ENCODE measurements around the gene KRTAP4-3.
"Not testable (repeated sequence)": the region's sequence is repeated elsewhere in the genome, so short reads cannot be mapped to it uniquely, and the experiment has no call there.

Gene KRTAP4-3

GRCh38 chr17:41168121-41168520, at the start of gene KRTAP4-3:
KRTAP4-3 (minus strand) TSS chr17:41168221; CDS start chr17:41168172, 49 bp downstream.
- Mint-ChIP-seq H3K4me3 (no peak within 1 kb of the TSS), H3K27me3 (no peaks in the 10 kb centered on the region), H3K4me1 (no peaks in the 10 kb centered on the region), H3K36me3 (ENCODE audit: low read depth) (no peaks in the 10 kb centered on the region), H3K27ac (no peak within 1 kb of the TSS), H3K9me3 (no peaks in the 10 kb centered on the region)
- no peak for DNase-seq
- no peak for ATAC-seq

- Mint-ChIP-seq H3K36me3 (ENCODE audit: low read depth) (no peaks in the 10 kb centered on the region), H3K27me3 (peaks cover 2% of the 10 kb centered on the region), H3K4me3 (no peak overlapping the region), H3K9me3 (peaks cover 10% of the 10 kb centered on the region), H3K4me1 (peaks cover 11% of the 10 kb centered on the region), H3K27ac (no peak overlapping the region)
- no peak for DNase-seq
- no peak for ATAC-seq
Measured at GRCh38 chr17:41215681-41216080, 47.7 kb upstream of the KRTAP4-3 start.

GRCh38 chr17:41212524-41213169, 44.6 kb upstream of the KRTAP4-3 start:
- no peak for DNase-seq
- Mint-ChIP-seq H3K9me3 (no peaks in the 10 kb centered on the region), H3K36me3 (ENCODE audit: low read depth) (no peaks in the 10 kb centered on the region), H3K4me3 (no peak overlapping the region), H3K27ac (no peak overlapping the region), H3K27me3 (peaks cover 2% of the 10 kb centered on the region), H3K4me1 (peaks cover 11% of the 10 kb centered on the region)
- no peak for ATAC-seq

- no peaks in the 10 kb centered on the region for H3K9me3 Mint-ChIP-seq
- peaks cover 2% of the 10 kb centered on the region for H3K27me3 Mint-ChIP-seq
- peaks cover 11% of the 10 kb centered on the region for H3K4me1 Mint-ChIP-seq
- no peak for DNase-seq
- no peak overlapping the region for H3K4me3 Mint-ChIP-seq
- peak; percentile 52 for ATAC-seq
- no peak overlapping the region for H3K27ac Mint-ChIP-seq
- H3K36me3 Mint-ChIP-seq (ENCODE audit: low read depth), result no peaks in the 10 kb centered on the region
Measured at GRCh38 chr17:41211845-41212466, 43.9 kb upstream of the KRTAP4-3 start.

- Mint-ChIP-seq H3K9me3 (no peaks in the 10 kb centered on the region), H3K4me1 (no peaks in the 10 kb centered on the region), H3K27me3 (no peaks in the 10 kb centered on the region), H3K27ac (no peak overlapping the region), H3K36me3 (ENCODE audit: low read depth) (no peaks in the 10 kb centered on the region), H3K4me3 (no peak overlapping the region)
- no peak for ATAC-seq
- no peak for DNase-seq
Measured at GRCh38 chr17:41199421-41200078, 31.5 kb upstream of the KRTAP4-3 start.

- no peak overlapping the region for H3K27ac Mint-ChIP-seq
- H3K27me3 Mint-ChIP-seq, result peaks cover under 1% of the 10 kb centered on the region
- no peak overlapping the region for H3K4me3 Mint-ChIP-seq
- ATAC-seq, result no peak
- DNase-seq, result no peak
- H3K9me3 Mint-ChIP-seq, result no peaks in the 10 kb centered on the region
- no peaks in the 10 kb centered on the region for H3K36me3 Mint-ChIP-seq (ENCODE audit: low read depth)
- H3K4me1 Mint-ChIP-seq, result no peaks in the 10 kb centered on the region
Measured at GRCh38 chr17:41196068-41196467, 28.0 kb upstream of the KRTAP4-3 start.

GRCh38 chr17:41190328-41190727, 22.3 kb upstream of the KRTAP4-3 start:
- Mint-ChIP-seq H3K4me1 (no peaks in the 10 kb centered on the region), H3K36me3 (ENCODE audit: low read depth) (no peaks in the 10 kb centered on the region), H3K27me3 (peaks cover 3% of the 10 kb centered on the region), H3K4me3 (no peak overlapping the region), H3K27ac (no peak overlapping the region), H3K9me3 (no peaks in the 10 kb centered on the region)
- ATAC-seq, result no peak
- DNase-seq, result no peak

GRCh38 chr17:41189837-41190318, 21.9 kb upstream of the KRTAP4-3 start, which contains the start of gene KRTAP9-1:
KRTAP9-1 (plus strand) TSS chr17:41189887; CDS start chr17:41189887, 0 bp downstream.
- ATAC-seq; DNase-seq; H3K36me3 Mint-ChIP-seq (ENCODE audit: low read depth); H3K27me3 Mint-ChIP-seq; H3K9me3 Mint-ChIP-seq; H3K4me3 Mint-ChIP-seq; H3K4me1 Mint-ChIP-seq; H3K27ac Mint-ChIP-seq: not testable (repeated sequence)

GRCh38 chr17:41186872-41187271, 18.9 kb upstream of the KRTAP4-3 start:
- no peaks in the 10 kb centered on the region for H3K4me1 Mint-ChIP-seq
- DNase-seq, result no peak
- peaks cover 3% of the 10 kb centered on the region for H3K27me3 Mint-ChIP-seq
- H3K36me3 Mint-ChIP-seq (ENCODE audit: low read depth), result no peaks in the 10 kb centered on the region
- H3K27ac Mint-ChIP-seq, result no peak overlapping the region
- H3K9me3 Mint-ChIP-seq, result no peaks in the 10 kb centered on the region
- no peak for ATAC-seq
- no peak overlapping the region for H3K4me3 Mint-ChIP-seq

- ATAC-seq (no peak), DNase-seq (no peak)
- no peaks in the 10 kb centered on the region for H3K4me1 Mint-ChIP-seq
- no peaks in the 10 kb centered on the region for H3K36me3 Mint-ChIP-seq (ENCODE audit: low read depth)
- no peaks in the 10 kb centered on the region for H3K27me3 Mint-ChIP-seq
- H3K4me3 Mint-ChIP-seq, result no peak overlapping the region
- H3K27ac Mint-ChIP-seq, result no peak overlapping the region
- H3K9me3 Mint-ChIP-seq, result no peaks in the 10 kb centered on the region
Measured at GRCh38 chr17:41185001-41185400, 17.0 kb upstream of the KRTAP4-3 start.

- no peaks in the 10 kb centered on the region for H3K27me3 Mint-ChIP-seq
- H3K9me3 Mint-ChIP-seq, result no peaks in the 10 kb centered on the region
- no peak for ATAC-seq
- no peaks in the 10 kb centered on the region for H3K4me1 Mint-ChIP-seq
- H3K36me3 Mint-ChIP-seq (ENCODE audit: low read depth), result no peaks in the 10 kb centered on the region
- no peak within 1 kb of the TSS for H3K4me3 Mint-ChIP-seq
- no peak within 1 kb of the TSS for H3K27ac Mint-ChIP-seq
- DNase-seq, result no peak
Measured at GRCh38 chr17:41184480-41184961, 16.5 kb upstream of the KRTAP4-3 start, which contains the start of gene KRTAP4-1. KRTAP4-1 (minus strand) TSS chr17:41184911; CDS start chr17:41184854, 57 bp downstream.

GRCh38 chr17:41178843-41179616, 11.0 kb upstream of the KRTAP4-3 start:
- DNase-seq (no peak), ATAC-seq (no peak)
- no peak overlapping the region for H3K27ac Mint-ChIP-seq
- H3K27me3 Mint-ChIP-seq, result no peaks in the 10 kb centered on the region
- H3K36me3 Mint-ChIP-seq (ENCODE audit: low read depth), result no peaks in the 10 kb centered on the region
- no peak overlapping the region for H3K4me3 Mint-ChIP-seq
- no peaks in the 10 kb centered on the region for H3K9me3 Mint-ChIP-seq
- peaks cover 17% of the 10 kb centered on the region for H3K4me1 Mint-ChIP-seq

GRCh38 chr17:41178341-41178740, 10.3 kb upstream of the KRTAP4-3 start:
- no peak for ATAC-seq
- no peak overlapping the region for H3K27ac Mint-ChIP-seq

GRCh38 chr17:41177727-41178271, 9.8 kb upstream of the KRTAP4-3 start, which contains the start of gene KRTAP4-2:
KRTAP4-2 (minus strand) TSS chr17:41178221; CDS start chr17:41178164, 57 bp downstream.
- H3K36me3 Mint-ChIP-seq (ENCODE audit: low read depth), result no peaks in the 10 kb centered on the region
- no peak within 1 kb of the TSS for H3K27ac Mint-ChIP-seq
- no peaks in the 10 kb centered on the region for H3K9me3 Mint-ChIP-seq
- ATAC-seq (no peak), DNase-seq (no peak)
- H3K27me3 Mint-ChIP-seq, result no peaks in the 10 kb centered on the region
- no peak within 1 kb of the TSS for H3K4me3 Mint-ChIP-seq
- peaks cover 19% of the 10 kb centered on the region for H3K4me1 Mint-ChIP-seq

More at GRCh38 chr17:41178341-41178740, 10.3 kb upstream of the KRTAP4-3 start:
- Mint-ChIP-seq H3K27me3 (no peaks in the 10 kb centered on the region), H3K36me3 (ENCODE audit: low read depth) (no peaks in the 10 kb centered on the region), H3K4me3 (no peak overlapping the region), H3K9me3 (no peaks in the 10 kb centered on the region), H3K4me1 (peaks cover 19% of the 10 kb centered on the region)
- DNase-seq, result no peak
